Measurements from ENCODE around the gene JAK3. TPM values are rescaled to one million over a fixed set of nuclear protein-coding genes. Genes with fewer than 3 reads are reported as not detected.

The JAK3 gene
- total and polyA plus RNA-seq, 2 donors (not counting 3 experiments of a cell fraction or from before 2014, with no cell fraction given): 3.1 to 3.8 TPM

GRCh38 chr19:17837972-17838371, 9.8 kb downstream of the JAK3 start:
- CTCF ChIA-PET: interaction anchor here (0.8 kb wide), 1 partner anchor 11 kb away, joined by 4 read pairs; no protein-coding TSS in a partner anchor
- POLR2A ChIA-PET: no interaction called here
- Histone ChIP-seq H3K27me3 (ENCODE audit: control insufficient read depth in 2 of 2, insufficient read depth in 2 of 2, low read length in 2 of 2) (no peaks in the 10 kb centered on the region), H3K4me2 (ENCODE audit: insufficient read depth, low read length) (no peak overlapping the region), H2AFZ (ENCODE audit: low read depth, low read length) (no peak overlapping the region), H3K9me3 (replicated peaks; ENCODE audit: control insufficient read depth, insufficient read depth, low read length) (no peaks in the 10 kb centered on the region), H3K27ac (ENCODE audit: insufficient read depth, low read depth, low read length) (no peak overlapping the region), H3K36me3 (ENCODE audit: control insufficient read depth in 2 of 2, extremely low read depth in 1 of 2, insufficient read depth in 2 of 2, low read length in 2 of 2) (no peaks in the 10 kb centered on the region), H3K79me2 (ENCODE audit: control insufficient read depth, insufficient read depth, low read length) (no peaks in the 10 kb centered on the region), H4K20me1 (replicated peaks; ENCODE audit: control insufficient read depth, extremely low read depth, insufficient read depth, low read length) (no peaks in the 10 kb centered on the region), H3K9ac (replicated peaks; ENCODE audit: extremely low read depth, insufficient read depth, low read length) (no peak overlapping the region), H3K9me1 (replicated peaks; ENCODE audit: control insufficient read depth, extremely low read depth, insufficient read depth, low read length) (no peaks in the 10 kb centered on the region), H3K4me1 (ENCODE audit: control insufficient read depth, extremely low read depth, insufficient read depth, low read length) (peaks cover 9% of the 10 kb centered on the region), H3K4me3 (replicated peaks in 1 of 3; ENCODE audit: insufficient read depth in 1 of 3, low read depth in 1 of 3, low read length in 3 of 3) (no peak overlapping the region)
- intact Hi-C loops (cut with micrococcal nuclease) (no loop called here), dilution Hi-C loops (cut with MboI; ENCODE audit: extremely low pct_ligation_motif_present, low sequenced_read_pairs) (no loop called here)
- BruUV-seq (replicated peaks): no TSS peak
- TF ChIP-seq CTCF (IDR thresholded peaks at IDR 0.05; ENCODE audit: extremely low read depth in 1 of 2, insufficient read depth in 1 of 2, low read depth in 1 of 2, low read length in 2 of 2) (no peak), POLR2A (IDR thresholded peaks at IDR 0.05; ENCODE audit: low read depth, low read length) (no peak), JUN (IDR thresholded peaks at IDR 0.05; ENCODE audit: borderline replicate concordance, insufficient read depth, insufficient read length, low read depth) (no peak), EZH2 (IDR thresholded peaks at IDR 0.05; ENCODE audit: borderline replicate concordance, low read depth, low read length, severe bottlenecking) (no peak), MAX (IDR thresholded peaks at IDR 0.05; ENCODE audit: insufficient read depth, insufficient read length) (no peak), POLR2AphosphoS5 (IDR thresholded peaks at IDR 0.05; ENCODE audit: insufficient read depth, low read depth, low read length) (no peak), GATA2 (IDR thresholded peaks at IDR 0.05; ENCODE audit: insufficient read depth, insufficient read length, low read depth, low read length) (no peak), MYC (IDR thresholded peaks at IDR 0.05; ENCODE audit: low read depth, low read length) (no peak), FOS (IDR thresholded peaks at IDR 0.05; ENCODE audit: borderline replicate concordance, insufficient read depth, low read length) (no peak)
- no peak for DNase-seq (ENCODE audit: low read depth, low spot score)
- FAIRE-seq: no peak

All from endothelial cell of umbilical vein (primary cell).